K562 (cell line): ENCODE results near the gene SGMS1. TPM values are rescaled to one million over a fixed set of nuclear protein-coding genes. Genes with fewer than 3 reads are reported as not detected.

ENCODE experiments used
- ATAC-seq: fragments of 200-7000 bp; cut with Tn5 transposase; 3 replicates; pipeline ENCODE4 v1.9.1; 2020; ENCODE audit warnings: moderate library complexity
- BruUV-seq: library from RNA; stranded (reverse); fragments of 400-500 nt; replicated peaks from 2 replicates; lab custom pipeline; 2021; lab: Mats Ljungman, UMichigan
- CTCF ChIA-PET: fragments of 300-600 bp; formaldehyde crosslinking; extraction: SDS; loops from one replicate; lab custom pipeline; 2021; ENCODE audit warnings: low intra/inter-chr PET ratio; lab: Yijun Ruan, JAX
- POLR2A ChIA-PET: fragments of 300-600, 350-650 bp; sonication (Branson Sonifier 250); formaldehyde crosslinking; extraction: SDS; loops from one replicate; lab custom pipeline; 2021; ENCODE audit warnings: antibody characterized with exemption, inconsistent platforms; lab: Yijun Ruan, JAX
- DNase-seq, 4 experiments: peaks; one replicate each; pipeline versions ENCODE4 v3.0.0 to v3.0.0-alpha.2; 2011 to 2018; ENCODE audit warnings: low spot score in 3 of 4, mixed read lengths in 3 of 4; ENCODE audit errors: extremely low read depth in 1 of 4
- FAIRE-seq: peaks from 2 replicates; lab custom pipeline; 2011; peaks lifted over from hg19 to GRCh38; lab: Jason Lieb, UNC
- H2AFZ ChIP-seq: 2 replicates; pipeline ENCODE4 v1.6.0; 2011; ENCODE audit warnings: low read depth, low read length, control low read depth, inconsistent platforms
- H3K27ac ChIP-seq: fragments of 200-600 bp; 3 replicates; pipeline ENCODE4 v1.8.0; 2011; ENCODE audit warnings: low read depth, mild to moderate bottlenecking, control low read depth, inconsistent platforms, low read length, moderate library complexity, mixed read lengths; ENCODE audit errors: extremely low read depth
- H3K27me3 ChIP-seq, 2 experiments: fragments of 300-600 bp in 1 of 2; 2 replicates in 1 of 2; 3 replicates in 1 of 2; pipeline versions ENCODE4 v1.6.0 to v1.8.0; 2011; ENCODE audit warnings: inconsistent platforms in 2 of 2, low read length in 2 of 2, mild to moderate bottlenecking in 1 of 2, mixed read lengths in 1 of 2, moderate library complexity in 1 of 2; ENCODE audit not compliant: control insufficient read depth in 2 of 2, insufficient read depth in 2 of 2
- H3K36me3 ChIP-seq: fragments of 300-600 bp; 3 replicates; pipeline ENCODE4 v1.8.0; 2011; ENCODE audit warnings: mild to moderate bottlenecking, low read length, inconsistent platforms; ENCODE audit not compliant: control insufficient read depth, insufficient read depth
- H3K4me1 ChIP-seq, 2 experiments: fragments of 200-600 bp in 1 of 2; replicated peaks in 1 of 2; 2 replicates in 1 of 2; 3 replicates in 1 of 2; pipeline versions ENCODE4 v1.5.1 to v1.8.0; 2011; ENCODE audit warnings: inconsistent platforms in 2 of 2, low read length in 2 of 2, mild to moderate bottlenecking in 1 of 2, mixed read lengths in 1 of 2, moderate library complexity in 1 of 2; ENCODE audit not compliant: control insufficient read depth in 2 of 2, insufficient read depth in 2 of 2
- H3K4me2 ChIP-seq: 2 replicates; pipeline ENCODE4 v1.6.1; 2011; ENCODE audit warnings: low read length, control low read depth, inconsistent platforms, mixed read lengths; ENCODE audit not compliant: insufficient read depth
- H3K4me3 ChIP-seq: fragments of 200-600 bp; sonication (generic), shearing (Covaris generic); 2 replicates; pipeline ENCODE4 v1.5.1; 2016; ENCODE audit warnings: control low read depth, inconsistent platforms
- H3K79me2 ChIP-seq: fragments of 200-600 bp; 3 replicates; pipeline ENCODE4 v1.8.0; 2011; ENCODE audit warnings: low read length, inconsistent platforms; ENCODE audit not compliant: control insufficient read depth, insufficient read depth
- H3K9ac ChIP-seq, 2 experiments: 2 replicates each; pipeline versions ENCODE4 v1.6.0 to v1.6.1; 2011; ENCODE audit warnings: low read depth in 2 of 2, low read length in 2 of 2, control low read depth in 1 of 2, inconsistent platforms in 1 of 2, mild to moderate bottlenecking in 1 of 2, mixed read lengths in 1 of 2; ENCODE audit not compliant: insufficient read depth in 1 of 2
- H3K9me1 ChIP-seq: one replicate; pipeline ENCODE4 v1.6.0; 2011; ENCODE audit warnings: inconsistent platforms, mild to moderate bottlenecking, low read length, moderate library complexity; ENCODE audit not compliant: control insufficient read depth, insufficient read depth
- H3K9me3 ChIP-seq: replicated peaks from 2 replicates; pipeline ENCODE4 v1.5.1; 2011; ENCODE audit warnings: low read depth, low read length, inconsistent platforms; ENCODE audit not compliant: control insufficient read depth, insufficient read depth
- H4K20me1 ChIP-seq: replicated peaks from 2 replicates; pipeline ENCODE4 v1.6.1; 2011; ENCODE audit warnings: low read length, inconsistent platforms, mixed read lengths; ENCODE audit not compliant: control insufficient read depth, insufficient read depth
- CBFB ChIP-seq: sonication (generic); formaldehyde crosslinking; IDR thresholded peaks from 2 replicates; pipeline ENCODE4 v1.4.0; 2020; ENCODE audit warnings: mild to moderate bottlenecking, missing genetic modification reagents
- HEY1 ChIP-seq: fragments of 250-450 bp; sonication (Bioruptor Pico); IDR thresholded peaks from 2 replicates; pipeline ENCODE4 v1.5.0; 2020; ENCODE audit warnings: mild to moderate bottlenecking, moderate library complexity, borderline replicate concordance
- POLR2B ChIP-seq: fragments of 450-650 bp; IDR thresholded peaks from 2 replicates; pipeline ENCODE4 v1.6.1; 2018; ENCODE audit warnings: low read depth; ENCODE audit not compliant: partially characterized antibody
- PPARD ChIP-seq: fragments of 250-450 bp; sonication (Bioruptor Pico); IDR thresholded peaks from 2 replicates; pipeline ENCODE4 v1.8.0; 2022; ENCODE audit warnings: inconsistent platforms, mild to moderate bottlenecking, moderate library complexity
- SRSF3 ChIP-seq: fragments of 200-400 bp; formaldehyde crosslinking; IDR thresholded peaks from 2 replicates; pipeline ENCODE4 v1.6.1; 2016; ENCODE audit warnings: mild to moderate bottlenecking, low read length, moderate library complexity; ENCODE audit not compliant: insufficient read depth
- ZNF23 ChIP-seq: fragments of 250-450 bp; sonication (Bioruptor Pico); IDR thresholded peaks from 2 replicates; pipeline ENCODE4 v1.4.0; 2020; ENCODE audit warnings: mild to moderate bottlenecking
- ZNF507 ChIP-seq: conservative IDR thresholded peaks from 2 replicates; pipeline ENCODE4 v1.6.1; 2017; ENCODE audit warnings: missing genetic modification characterization, missing compliant biosample characterization
- WGBS: fragments of 100-300 bp; shearing (Covaris generic); methylation state at CpG from one replicate; pipeline ENCODE4 v1.1.6; 2016; ENCODE audit warnings: low coverage, mixed read lengths; ENCODE audit not compliant: insufficient coverage; ENCODE audit errors: missing lambda C conversion rate; 5-methylcytosine and 5-hydroxymethylcytosine counted together
- in situ Hi-C: fragments of 300-500 bp; cut with MboI; formaldehyde crosslinking; loops from 4 replicates; pipeline ENCODE4 v1.15.0; 2018; ENCODE audit warnings: inconsistent platforms, mixed read lengths
- intact Hi-C: fragments of 100-400 bp; cut with micrococcal nuclease; formaldehyde crosslinking; loops from 2 replicates; pipeline ENCODE4 v1.14.2; 2022
- polyA plus RNA-seq, 8 experiments: library from polyadenylated mRNA; depleted of rRNA in 4 of 8; stranded (reverse) in 5 of 8; unstranded in 3 of 8; fragments of >200 nt; fragmentation: Nextera tagmentation in 2 of 8; fragmentation: Illumina TruSeq in 1 of 8; extraction: Ambion mirVana in 2 of 8; extraction: Trizol in 1 of 8; gene quantifications; 2 replicates each; pipeline versions ENCODE4 v1.2.1 to v1.2.3, GENCODE V29; 2011 to 2014; ENCODE audit warnings: inconsistent platforms in 1 of 8, missing spikeins in 1 of 8
- total RNA-seq, 7 experiments: library from RNA; depleted of rRNA in 6 of 7; stranded (reverse); fragments of >200 nt in 6 of 7; fragmentation: Illumina TruSeq in 2 of 7; extraction: Trizol in 2 of 7; gene quantifications; 2 replicates each; pipeline versions ENCODE4 v1.2.1 to v1.2.3, GENCODE V29; 2011 to 2021; ENCODE audit warnings: low replicate concordance in 1 of 7

SGMS1 gene
- total and polyA plus RNA-seq, 9 of the 15 experiments (the other 6 are each of a cell fraction or from before 2014, with no cell fraction given): 22.6 to 232 (median 82.2) TPM

- TF ChIP-seq SRSF3: no peak
- no peak for TF ChIP-seq ZNF23 (CRISPR knock-in tag)
- no peak for TF ChIP-seq ZNF507
- no peak for TF ChIP-seq HEY1 (CRISPR knock-in tag)
- TF ChIP-seq PPARD: no peak
- no peak for TF ChIP-seq CBFB
- TF ChIP-seq POLR2B: no peak
- no peak for FAIRE-seq
- no TSS peak for BruUV-seq
- H3K27me3 ChIP-seq: no peaks in the 10 kb centered on the region
- H3K4me1 ChIP-seq: peaks cover 7 to 14% of the 10 kb centered on the region in 2 experiments; a peak in 4 of 5 replicates
- H4K20me1 ChIP-seq: no peaks in the 10 kb centered on the region
- ATAC-seq: no peak
- no peak overlapping the region for H3K4me2 ChIP-seq
- H3K9me3 ChIP-seq: no peaks in the 10 kb centered on the region
- ChIA-PET CTCF (no interaction called here), POLR2A (no interaction called here)
- H3K4me3 ChIP-seq: no peak overlapping the region
- no peak overlapping the region for H3K9ac ChIP-seq
- H3K36me3 ChIP-seq: no peaks in the 10 kb centered on the region
- no peak for DNase-seq
- H2AFZ ChIP-seq: peak overlapping the region; percentile 57
- in situ Hi-C loops (no loop called here), intact Hi-C loops (no loop called here)
- H3K9me1 ChIP-seq: no peaks in the 10 kb centered on the region
- H3K27ac ChIP-seq: no peak overlapping the region
- H3K79me2 ChIP-seq: no peaks in the 10 kb centered on the region
- WGBS: 78% methylated on average over 7 of the region's 7 CpGs
These were observed 351.2 kb downstream of the SGMS1 start for GRCh38 chr10:50272531-50272930.
